ENCODE measurements around the gene DNAJB13.
"Not testable (repeated sequence)": the region's sequence is repeated elsewhere in the genome, so short reads cannot be mapped to it uniquely, and the experiment has no call there.

DNAJB13 gene

DNA sequence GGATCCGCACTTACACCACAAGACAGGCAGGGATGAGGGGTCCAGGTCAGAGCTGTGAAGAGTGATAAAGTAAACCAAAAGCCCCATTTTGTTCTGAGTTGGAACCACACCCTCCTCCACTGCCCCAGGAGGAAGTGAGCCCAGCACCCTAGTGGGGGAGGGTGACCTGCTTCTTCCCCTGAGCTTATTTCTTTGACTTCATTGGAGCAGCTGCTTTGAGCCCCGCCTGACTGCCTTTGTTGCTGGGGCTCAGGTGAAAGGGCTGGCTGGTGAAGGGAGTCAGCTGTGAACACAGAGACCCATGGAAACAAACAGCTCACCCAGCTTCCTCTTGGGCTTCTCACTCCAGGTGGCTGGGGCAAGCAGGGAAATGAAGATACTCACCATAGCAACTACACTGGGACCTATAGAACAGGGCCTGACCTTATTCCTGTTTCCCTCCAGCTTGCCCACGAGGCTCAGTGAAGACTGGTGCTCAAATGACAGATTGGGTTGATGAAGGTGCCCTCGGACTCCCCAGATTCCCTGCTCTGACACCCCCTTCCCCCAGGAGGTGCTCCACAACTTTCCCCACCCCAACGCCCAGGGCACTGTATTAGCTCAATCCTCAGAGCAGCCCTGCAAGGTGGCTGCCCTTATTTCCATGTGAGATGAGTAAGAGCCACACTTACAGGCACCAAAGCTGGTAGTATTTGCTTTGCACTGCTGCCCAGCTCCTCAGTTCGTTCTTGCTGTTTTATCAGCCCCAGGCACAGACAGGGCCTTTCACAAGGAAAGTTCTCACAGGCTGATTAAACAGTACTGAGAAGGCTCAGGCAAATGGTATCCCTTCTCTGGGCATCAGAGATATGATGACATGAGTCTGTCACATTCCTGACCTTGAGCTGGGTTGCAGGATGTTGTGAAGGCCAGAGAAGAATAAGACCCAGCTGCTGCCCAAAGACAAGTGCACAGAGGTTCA, 29.5 kb downstream of the DNAJB13 start:
- H3K27ac ChIP-seq (ENCODE audit: low read length), result no peak overlapping the region
- H3K27me3 ChIP-seq (ENCODE audit: insufficient read depth, low read length), result no peaks in the 10 kb centered on the region
- peaks cover 23% of the 10 kb centered on the region; the same call in 1 of the 2 replicates for H3K4me1 ChIP-seq (ENCODE audit: insufficient read depth, low read length)
- H3K36me3 ChIP-seq (ENCODE audit: insufficient read depth, low read depth, low read length), result peaks cover 60% of the 10 kb centered on the region
- peak overlapping the region; percentile 98; the same call in 1 of the 2 replicates for H3K4me3 ChIP-seq (ENCODE audit: low read length)
- H3K9me3 ChIP-seq (ENCODE audit: insufficient read depth, low read depth, low read length), result no peaks in the 10 kb centered on the region
- no peak overlapping the region for H3K9ac ChIP-seq (ENCODE audit: low read depth, low read length)

GRCh38 chr11:73981051-73981805, 30.4 kb downstream of the DNAJB13 start:
- Histone ChIP-seq H3K9me3 (ENCODE audit: insufficient read depth, low read depth, low read length) (no peaks in the 10 kb centered on the region), H3K27ac (ENCODE audit: low read length) (no peak overlapping the region), H3K9ac (ENCODE audit: low read depth, low read length) (peak overlapping the region; percentile 83; the same call in 1 of the 2 replicates), H3K27me3 (ENCODE audit: insufficient read depth, low read length) (no peaks in the 10 kb centered on the region), H3K36me3 (ENCODE audit: insufficient read depth, low read depth, low read length) (peaks cover 51% of the 10 kb centered on the region), H3K4me1 (ENCODE audit: insufficient read depth, low read length) (peaks cover 23% of the 10 kb centered on the region; the same call in 1 of the 2 replicates), H3K4me3 (ENCODE audit: low read length) (peak overlapping the region; percentile 98)

DNA sequence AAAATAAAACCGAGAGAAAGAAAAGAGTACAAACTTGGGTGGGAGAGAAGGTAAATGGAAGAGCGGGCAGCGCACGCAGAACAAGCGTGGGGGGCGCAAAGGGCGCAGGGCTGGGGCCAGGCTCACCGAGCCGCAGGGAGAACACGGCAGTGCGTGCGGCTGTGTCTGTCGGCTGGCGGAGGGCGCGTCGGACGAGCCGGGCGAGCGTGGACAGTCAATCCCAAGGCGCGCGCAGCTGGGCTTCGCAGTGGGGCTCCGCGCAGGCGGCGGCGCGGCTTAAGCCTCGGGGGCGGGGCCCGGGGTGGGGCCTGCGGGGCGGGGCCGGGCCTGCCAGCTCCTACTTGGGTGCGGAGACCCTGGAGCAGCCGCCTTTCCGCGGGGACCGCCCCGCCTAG, 31.8 kb downstream of the DNAJB13 start, which contains the start of gene UCP2:
TSS of gene UCP2 (minus strand) at position 249 of the 395 bp plus-strand sequence. CDS start 4,465 bp downstream, outside the sequence.
- Histone ChIP-seq H3K9me3 (ENCODE audit: insufficient read depth, low read depth, low read length) (no peaks in the 10 kb centered on the region), H3K36me3 (ENCODE audit: insufficient read depth, low read depth, low read length) (peaks cover 37% of the 10 kb centered on the region), H3K27ac (ENCODE audit: low read length) (peak within 1 kb of the TSS; percentile 77), H3K4me3 (ENCODE audit: low read length) (peak within 1 kb of the TSS; percentile 98), H3K27me3 (ENCODE audit: insufficient read depth, low read length) (no peaks in the 10 kb centered on the region), H3K4me1 (ENCODE audit: insufficient read depth, low read length) (peaks cover 23% of the 10 kb centered on the region; the same call in 1 of the 2 replicates), H3K9ac (ENCODE audit: low read depth, low read length) (peak within 1 kb of the TSS; percentile 93)

DNA sequence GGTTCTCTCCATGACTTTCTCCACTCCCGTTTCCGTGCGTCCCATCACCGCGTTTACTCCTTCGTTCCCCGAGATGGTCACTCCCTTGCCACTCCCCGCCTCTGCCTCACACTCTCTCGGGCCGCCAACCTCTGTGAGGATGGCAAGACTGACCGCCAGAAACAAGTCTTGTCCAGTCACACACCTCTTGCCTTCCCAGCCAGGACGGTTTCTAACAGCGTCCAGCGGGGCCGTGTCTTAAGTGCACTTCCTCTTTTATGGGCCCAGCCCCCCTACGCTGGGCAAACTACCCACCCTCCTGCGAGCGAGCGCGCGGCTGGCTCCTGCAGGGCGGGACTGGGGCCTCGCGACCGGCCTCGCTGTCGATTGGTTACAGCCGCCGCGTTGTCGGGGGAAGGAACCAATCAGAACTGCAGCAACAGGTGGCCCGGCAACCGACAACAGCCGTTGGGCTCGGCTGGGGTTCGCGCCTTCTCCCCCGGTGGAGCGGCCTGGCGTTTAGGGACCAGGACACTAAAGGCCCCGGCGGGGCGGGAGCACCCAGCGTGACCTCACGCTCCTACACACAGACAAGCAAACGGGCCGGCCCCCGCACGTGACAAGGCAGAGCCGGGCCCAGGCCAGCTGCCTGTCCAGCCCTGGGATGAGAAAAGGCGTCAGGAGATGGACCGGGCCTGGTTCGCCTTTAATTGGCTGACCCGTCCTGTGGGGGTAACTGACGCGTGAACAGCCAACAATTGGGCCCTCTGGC, 32.3 kb downstream of the DNAJB13 start:
- Histone ChIP-seq H3K27ac (ENCODE audit: low read length) (peak overlapping the region; percentile 77), H3K4me3 (ENCODE audit: low read length) (peak overlapping the region; percentile 98), H3K9ac (ENCODE audit: low read depth, low read length) (peak overlapping the region; percentile 93), H3K36me3 (ENCODE audit: insufficient read depth, low read depth, low read length) (peaks cover 32% of the 10 kb centered on the region), H3K4me1 (ENCODE audit: insufficient read depth, low read length) (peaks cover 23% of the 10 kb centered on the region; the same call in 1 of the 2 replicates), H3K27me3 (ENCODE audit: insufficient read depth, low read length) (no peaks in the 10 kb centered on the region), H3K9me3 (ENCODE audit: insufficient read depth, low read depth, low read length) (no peaks in the 10 kb centered on the region)

- Histone ChIP-seq H3K9ac (ENCODE audit: low read depth, low read length) (peak overlapping the region; percentile 93; the same call in 1 of the 2 replicates), H3K9me3 (ENCODE audit: insufficient read depth, low read depth, low read length) (no peaks in the 10 kb centered on the region), H3K4me3 (ENCODE audit: low read length) (peak overlapping the region; percentile 98), H3K4me1 (ENCODE audit: insufficient read depth, low read length) (peaks cover 23% of the 10 kb centered on the region; the same call in 1 of the 2 replicates), H3K27me3 (ENCODE audit: insufficient read depth, low read length) (no peaks in the 10 kb centered on the region), H3K36me3 (ENCODE audit: insufficient read depth, low read depth, low read length) (peaks cover 24% of the 10 kb centered on the region), H3K27ac (ENCODE audit: low read length) (peak overlapping the region; percentile 49)
Measured at GRCh38 chr11:73983741-73984538, 33.1 kb downstream of the DNAJB13 start.

DNA sequence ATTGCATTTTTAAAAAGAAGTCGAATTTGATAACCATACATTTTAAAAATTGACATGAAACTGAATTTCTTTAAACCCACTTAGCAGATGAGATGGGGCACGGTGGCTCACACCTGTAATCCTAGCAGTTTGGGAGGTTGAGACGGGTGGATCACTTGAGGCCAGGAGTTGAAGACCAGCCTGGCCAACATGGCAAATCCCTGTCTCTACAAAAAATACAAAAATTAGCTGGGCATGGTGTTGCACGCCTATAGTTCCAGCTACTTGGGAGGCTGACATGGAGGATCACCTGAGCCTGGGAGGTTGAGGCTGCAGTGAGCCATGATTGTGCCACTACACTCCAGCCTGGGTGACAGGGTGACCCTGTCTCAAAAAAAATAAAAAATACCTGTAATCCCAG, 34.8 kb downstream of the DNAJB13 start:
- H3K27ac ChIP-seq (ENCODE audit: low read length); H3K9ac ChIP-seq (ENCODE audit: low read depth, low read length); H3K27me3 ChIP-seq (ENCODE audit: insufficient read depth, low read length); H3K36me3 ChIP-seq (ENCODE audit: insufficient read depth, low read depth, low read length); H3K9me3 ChIP-seq (ENCODE audit: insufficient read depth, low read depth, low read length); H3K4me3 ChIP-seq (ENCODE audit: low read length): not testable (repeated sequence)
- peaks cover 17% of the 10 kb centered on the region; the same call in 1 of the 2 replicates for H3K4me1 ChIP-seq (ENCODE audit: insufficient read depth, low read length)

GRCh38 chr11:73988227-73988626, 37.4 kb downstream of the DNAJB13 start:
- Histone ChIP-seq H3K4me1 (ENCODE audit: insufficient read depth, low read length) (peaks cover 6% of the 10 kb centered on the region; the same call in 1 of the 2 replicates), H3K27ac (ENCODE audit: low read length) (no peak overlapping the region), H3K4me3 (ENCODE audit: low read length) (no peak overlapping the region), H3K9me3 (ENCODE audit: insufficient read depth, low read depth, low read length) (no peaks in the 10 kb centered on the region), H3K9ac (ENCODE audit: low read depth, low read length) (no peak overlapping the region), H3K36me3 (ENCODE audit: insufficient read depth, low read depth, low read length) (no peaks in the 10 kb centered on the region), H3K27me3 (ENCODE audit: insufficient read depth, low read length) (no peaks in the 10 kb centered on the region)

GRCh38 chr11:73989156-73989555, 38.3 kb downstream of the DNAJB13 start:
- Histone ChIP-seq H3K36me3 (ENCODE audit: insufficient read depth, low read depth, low read length) (no peaks in the 10 kb centered on the region), H3K9me3 (ENCODE audit: insufficient read depth, low read depth, low read length) (no peaks in the 10 kb centered on the region), H3K9ac (ENCODE audit: low read depth, low read length) (no peak overlapping the region), H3K27me3 (ENCODE audit: insufficient read depth, low read length) (no peaks in the 10 kb centered on the region), H3K27ac (ENCODE audit: low read length) (no peak overlapping the region), H3K4me1 (ENCODE audit: insufficient read depth, low read length) (peaks cover under 1% of the 10 kb centered on the region; the same call in 1 of the 2 replicates), H3K4me3 (ENCODE audit: low read length) (no peak overlapping the region)

DNA sequence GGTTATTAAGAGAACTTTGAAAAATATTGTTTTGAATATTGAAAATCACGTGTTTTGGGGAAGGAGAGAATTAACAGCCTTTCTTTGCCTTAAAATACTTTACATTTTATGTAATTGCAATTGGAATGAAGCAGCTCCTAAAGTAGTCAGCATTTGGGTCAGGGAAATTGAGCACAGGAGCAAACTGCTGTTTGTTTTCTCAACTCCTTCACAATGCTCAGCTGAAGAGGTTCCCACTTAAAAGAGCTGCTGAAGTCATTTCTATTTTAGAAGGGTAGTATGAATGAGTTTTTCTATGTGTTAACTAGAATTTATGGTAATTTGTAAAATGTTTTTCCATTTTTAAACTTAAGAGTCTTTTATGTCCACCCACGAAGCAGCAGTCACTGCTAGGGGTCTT, 39.9 kb downstream of the DNAJB13 start:
- H3K9ac ChIP-seq (ENCODE audit: low read depth, low read length), result no peak overlapping the region

DNA sequence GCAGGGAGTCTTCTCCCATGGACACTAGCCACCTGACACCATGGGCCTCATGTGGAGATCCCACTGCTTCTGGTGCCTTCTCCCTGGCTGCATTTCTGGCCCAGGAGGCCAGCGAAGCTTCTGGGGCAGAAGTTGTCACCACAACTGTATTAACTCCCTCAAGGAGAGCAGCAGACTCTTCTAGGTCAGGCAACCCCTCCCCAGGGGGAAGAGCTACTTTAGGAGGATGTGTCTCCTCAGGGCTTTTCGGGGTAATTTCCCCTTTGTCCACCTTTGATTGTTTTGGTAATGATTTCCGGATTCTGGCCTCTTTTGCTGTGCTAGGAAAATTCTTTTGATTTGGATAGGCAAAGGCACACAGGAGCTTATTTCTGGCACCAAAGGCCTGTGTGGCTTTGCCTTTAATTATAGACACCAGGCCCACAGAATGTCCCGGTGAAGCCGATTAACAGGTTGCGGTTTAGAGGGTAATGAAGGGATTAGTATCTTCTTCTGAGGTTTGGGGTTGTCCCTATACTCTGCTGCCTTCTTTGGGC, 40.7 kb downstream of the DNAJB13 start:
- no peaks in the 10 kb centered on the region for H3K36me3 ChIP-seq (ENCODE audit: insufficient read depth, low read depth, low read length)
- H3K4me1 ChIP-seq (ENCODE audit: insufficient read depth, low read length), result no peaks in the 10 kb centered on the region
- no peak overlapping the region for H3K27ac ChIP-seq (ENCODE audit: low read length)
- no peaks in the 10 kb centered on the region for H3K27me3 ChIP-seq (ENCODE audit: insufficient read depth, low read length)
- H3K4me3 ChIP-seq (ENCODE audit: low read length), result no peak overlapping the region
- H3K9ac ChIP-seq (ENCODE audit: low read depth, low read length), result no peak overlapping the region
- H3K9me3 ChIP-seq (ENCODE audit: insufficient read depth, low read depth, low read length), result no peaks in the 10 kb centered on the region

More for the DNA sequence above, 39.9 kb downstream of the DNAJB13 start:
- Histone ChIP-seq H3K27me3 (ENCODE audit: insufficient read depth, low read length) (no peaks in the 10 kb centered on the region), H3K4me3 (ENCODE audit: low read length) (no peak overlapping the region), H3K36me3 (ENCODE audit: insufficient read depth, low read depth, low read length) (no peaks in the 10 kb centered on the region), H3K27ac (ENCODE audit: low read length) (no peak overlapping the region), H3K9me3 (ENCODE audit: insufficient read depth, low read depth, low read length) (no peaks in the 10 kb centered on the region), H3K4me1 (ENCODE audit: insufficient read depth, low read length) (no peaks in the 10 kb centered on the region)
